WTC11 (cell line): ENCODE data around the gene XKR8. TPM values are rescaled to one million over a fixed set of nuclear protein-coding genes. Genes with fewer than 3 reads are reported as not detected.

Experiments
- ATAC-seq: fragments of 200-7000 bp; cut with Tn5 transposase; 2 replicates; pipeline ENCODE4 v1.10.0; 2021; ENCODE audit warnings: mild to moderate bottlenecking, moderate library complexity
- CTCF ChIA-PET: fragments of 300-600 bp; sonication (Branson Sonifier 250); formaldehyde crosslinking; loops from one replicate; lab custom pipeline; 2021; ENCODE audit warnings: antibody characterized with exemption; lab: Charles Lee
- POLR2A ChIA-PET: fragments of 350-600 bp; sonication (Branson Sonifier 250); formaldehyde crosslinking; loops from one replicate; lab custom pipeline; 2021; ENCODE audit warnings: antibody characterized with exemption; lab: Charles Lee
- DNase-seq: peaks from one replicate; pipeline ENCODE4 v3.0.0; 2021; ENCODE audit warnings: low spot score
- H3K27ac Mint-ChIP-seq: 2 replicates; pipeline ENCODE4 v1.8.0; 2021; ENCODE audit warnings: mixed read lengths
- H3K27me3 Mint-ChIP-seq: 2 replicates; pipeline ENCODE4 v1.8.0; 2021; ENCODE audit warnings: low read depth, mild to moderate bottlenecking, moderate library complexity, mixed read lengths
- H3K36me3 Mint-ChIP-seq: 2 replicates; pipeline ENCODE4 v1.8.0; 2021; ENCODE audit warnings: mixed read lengths
- H3K4me1 Mint-ChIP-seq: 2 replicates; pipeline ENCODE4 v1.8.0; 2022; ENCODE audit warnings: mixed read lengths
- H3K4me3 Mint-ChIP-seq: 2 replicates; pipeline ENCODE4 v1.8.0; 2021; ENCODE audit warnings: mild to moderate bottlenecking, moderate library complexity, mixed read lengths
- H3K9me3 Mint-ChIP-seq: 2 replicates; pipeline ENCODE4 v1.8.0; 2021; ENCODE audit warnings: mixed read lengths
- ATF2 ChIP-seq: sonication (generic); formaldehyde crosslinking; IDR thresholded peaks from 2 replicates; pipeline ENCODE4 v1.8.1; 2022; ENCODE audit warnings: low read depth, missing genetic modification reagents, borderline replicate concordance
- CDX4 ChIP-seq: fragments of 250-450 bp; sonication (Bioruptor Pico); IDR thresholded peaks from 2 replicates; pipeline ENCODE4 v1.9.0; 2021; ENCODE audit warnings: moderate library complexity, mild to moderate bottlenecking, inconsistent platforms, borderline replicate concordance
- FOXJ3 ChIP-seq: sonication (generic); formaldehyde crosslinking; IDR thresholded peaks from 2 replicates; pipeline ENCODE4 v1.9.0; 2021; ENCODE audit warnings: missing genetic modification reagents, mild to moderate bottlenecking, borderline replicate concordance
- GABPB1 ChIP-seq: sonication (generic); formaldehyde crosslinking; IDR thresholded peaks from 2 replicates; pipeline ENCODE4 v1.8.1; 2023; ENCODE audit warnings: mild to moderate bottlenecking, missing genetic modification reagents
- JAZF1 ChIP-seq: fragments of 250-450 bp; sonication (Bioruptor Pico); IDR thresholded peaks from 2 replicates; pipeline ENCODE4 v1.9.0; 2021; ENCODE audit warnings: moderate library complexity, mild to moderate bottlenecking, inconsistent platforms
- RORB ChIP-seq: fragments of 250-450 bp; sonication (Bioruptor Pico); IDR thresholded peaks from 2 replicates; pipeline ENCODE4 v1.9.0; 2021; ENCODE audit warnings: mild to moderate bottlenecking
- SMAD4 ChIP-seq: sonication (generic); formaldehyde crosslinking; IDR thresholded peaks from 2 replicates; pipeline ENCODE4 v1.8.0; 2022; ENCODE audit warnings: mild to moderate bottlenecking, missing genetic modification reagents
- ZBTB43 ChIP-seq: sonication (generic); formaldehyde crosslinking; IDR thresholded peaks from 2 replicates; pipeline ENCODE4 v1.8.1; 2023; ENCODE audit warnings: mild to moderate bottlenecking, missing genetic modification reagents
- ZNF121 ChIP-seq: sonication (generic); formaldehyde crosslinking; IDR thresholded peaks from 2 replicates; pipeline ENCODE4 v1.8.0; 2023; ENCODE audit warnings: missing genetic modification reagents
- ZNF671 ChIP-seq: fragments of 250-450 bp; sonication (Bioruptor Pico); IDR thresholded peaks from 2 replicates; pipeline ENCODE4 v1.8.0; 2021; ENCODE audit warnings: mild to moderate bottlenecking
- total RNA-seq: library from RNA; stranded (reverse); gene quantifications from 3 replicates; pipeline ENCODE4 v1.2.3, GENCODE V29; 2021
- TF ChIP-seq, protein P1 (sequence below): fragments of 250-450 bp; sonication (Bioruptor Pico); conservative IDR thresholded peaks from 2 replicates; pipeline ENCODE4 v1.9.0; 2021; ENCODE audit warnings: mild to moderate bottlenecking

XKR8 gene
- total RNA-seq, 1 experiment from 2014 or later = 15.5 TPM

DNA sequence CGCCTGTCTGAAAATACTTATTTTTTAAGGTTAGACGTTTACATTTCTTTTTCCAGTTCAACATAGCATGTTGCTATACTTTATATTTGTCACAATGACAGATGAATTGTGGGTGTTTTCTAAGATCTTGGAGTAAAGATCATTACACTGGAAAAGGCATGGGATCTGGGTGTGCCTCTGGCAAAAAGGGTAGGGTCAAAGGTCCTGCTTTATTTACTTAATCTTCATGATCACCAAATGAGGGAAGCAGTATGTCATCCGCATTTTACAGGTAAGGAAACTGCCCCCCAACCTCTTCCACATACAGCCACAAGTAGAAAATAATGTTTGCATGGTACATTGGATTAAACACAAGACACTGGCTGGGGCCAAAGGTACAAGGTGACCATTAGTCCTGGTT, 37.5 kb upstream of the XKR8 start (continued):
- TF ChIP-seq, protein P1, sequence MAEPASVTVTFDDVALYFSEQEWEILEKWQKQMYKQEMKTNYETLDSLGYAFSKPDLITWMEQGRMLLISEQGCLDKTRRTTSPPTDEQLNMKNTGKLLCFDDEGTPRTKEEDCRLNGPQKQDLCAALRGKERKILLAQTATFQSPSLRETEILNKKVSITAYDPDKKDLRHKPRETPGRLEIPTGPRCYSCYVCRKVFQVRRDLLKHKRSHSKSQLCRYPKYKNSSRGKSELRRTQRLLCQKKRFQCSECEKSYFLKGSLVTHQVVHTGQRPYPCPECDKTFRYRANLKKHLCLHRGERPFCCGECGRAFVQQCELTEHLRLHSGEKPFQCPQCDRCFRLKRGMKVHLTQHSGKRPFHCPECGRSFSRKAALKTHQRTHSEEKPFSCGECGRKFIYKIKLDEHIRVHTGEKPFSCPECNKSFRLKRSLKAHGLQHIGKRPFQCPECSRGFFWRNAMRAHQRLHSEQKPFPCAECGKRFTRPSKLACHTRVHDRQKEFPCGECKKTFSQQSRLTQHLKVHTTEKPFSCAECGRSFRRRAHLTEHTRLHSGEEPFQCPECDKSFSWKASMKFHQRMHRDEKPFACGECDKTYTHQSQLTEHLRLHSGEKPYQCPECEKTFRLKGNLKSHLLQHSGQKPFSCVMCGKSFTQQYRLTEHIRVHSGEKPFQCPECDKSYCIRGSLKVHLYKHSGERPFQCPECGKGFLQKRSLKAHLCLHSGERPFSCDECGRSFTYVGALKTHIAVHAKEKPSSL (CRISPR knock-in tag) = no peak
- no peak for TF ChIP-seq GABPB1 (CRISPR knock-in tag)
- TF ChIP-seq, all 79 proteins: peak for 0

- Mint-ChIP-seq H3K4me1 (peaks cover 10% of the 10 kb centered on the region), H3K9me3 (no peaks in the 10 kb centered on the region)
- DNase-seq = peak; percentile 34
- CTCF ChIA-PET = interaction anchor here (0.7 to 1.1 kb wide), 3 partner anchors 11 to 18 kb away, joined by 3 read pairs; no protein-coding TSS in a partner anchor
- peak; percentile 68 for ATAC-seq
- peak; percentile 63; the same call in 1 of the 2 replicates for TF ChIP-seq ZNF121 (CRISPR knock-in tag)
- TF ChIP-seq FOXJ3 (CRISPR knock-in tag) = no peak
- TF ChIP-seq JAZF1 (CRISPR knock-in tag) = no peak
- TF ChIP-seq, all 79 proteins: peak for 1
- no peaks in the 10 kb centered on the region; the same call in 1 of the 2 replicates for H3K27me3 Mint-ChIP-seq
- POLR2A ChIA-PET = no interaction called here
- H3K36me3 Mint-ChIP-seq = no peaks in the 10 kb centered on the region
- no peak overlapping the region for H3K27ac Mint-ChIP-seq
- H3K4me3 Mint-ChIP-seq = no peak overlapping the region
Observed at GRCh38 chr1:27928216-27928954, 31.4 kb upstream of the XKR8 start.

- CTCF ChIA-PET = interaction anchor here (1.7 kb wide), 1 partner anchor 9 kb away, joined by 10 read pairs; no protein-coding TSS in a partner anchor
- POLR2A ChIA-PET = no interaction called here
- no peak for DNase-seq
- Mint-ChIP-seq H3K9me3 (no peaks in the 10 kb centered on the region), H3K4me1 (peaks cover 26% of the 10 kb centered on the region), H3K27ac (no peak overlapping the region), H3K4me3 (no peak overlapping the region), H3K36me3 (no peaks in the 10 kb centered on the region), H3K27me3 (no peaks in the 10 kb centered on the region; the same call in 1 of the 2 replicates)
- no peak for TF ChIP-seq ATF2 (CRISPR knock-in tag)
- TF ChIP-seq ZBTB43 (CRISPR knock-in tag) = no peak
- TF ChIP-seq RORB (CRISPR knock-in tag) = no peak
- TF ChIP-seq CDX4 (CRISPR knock-in tag) = no peak
- no peak for TF ChIP-seq ZNF671 (CRISPR knock-in tag)
- ATAC-seq = no peak
Observed at GRCh38 chr1:27931184-27931583, 28.6 kb upstream of the XKR8 start.

DNA sequence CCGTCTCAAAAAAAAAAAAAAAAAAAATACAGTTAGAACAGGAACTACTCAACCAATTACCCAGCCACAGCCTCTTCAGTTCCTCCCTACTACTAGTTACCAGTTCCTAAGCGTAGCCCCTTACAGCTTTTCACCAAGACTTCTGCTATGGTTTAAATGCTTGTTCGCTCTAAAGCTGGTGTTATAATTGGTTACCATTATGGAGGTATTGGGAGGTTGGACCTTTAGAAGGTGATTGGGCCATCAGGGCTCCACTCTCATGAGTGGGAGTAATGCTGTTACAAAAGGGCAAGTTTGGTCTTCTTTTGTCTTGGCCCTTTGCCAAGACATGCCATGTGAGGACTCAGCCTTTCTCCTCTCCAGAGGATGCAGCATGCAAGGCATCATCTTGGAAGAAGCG, 28.0 kb upstream of the XKR8 start:
- no peak overlapping the region for H3K4me3 Mint-ChIP-seq
- CTCF ChIA-PET = interaction anchor here (0.7 to 1.7 kb wide), 4 partner anchors 9 to 74 kb away, joined by 3 to 10 read pairs (median 3); partner anchors contain the start of gene XKR8

More for the DNA sequence above, 28.0 kb upstream of the XKR8 start:
- H3K27ac Mint-ChIP-seq = no peak overlapping the region
- H3K27me3 Mint-ChIP-seq = no peaks in the 10 kb centered on the region; the same call in 1 of the 2 replicates
- peaks cover 30% of the 10 kb centered on the region for H3K4me1 Mint-ChIP-seq
- ATAC-seq (no peak), DNase-seq (no peak)
- no peaks in the 10 kb centered on the region for H3K36me3 Mint-ChIP-seq
- TF ChIP-seq SMAD4 = no peak
- POLR2A ChIA-PET = no interaction called here
- H3K9me3 Mint-ChIP-seq = no peaks in the 10 kb centered on the region
